Hepatocyte (in vitro differentiated cells): ENCODE results near the gene MICAL3. TPM values are rescaled to one million over a fixed set of nuclear protein-coding genes. Genes with fewer than 3 reads are reported as not detected.

Source experiments
- DNase-seq: peaks from one replicate; pipeline ENCODE4 v3.0.0-alpha.2; 2016; ENCODE audit warnings: low spot score
- H2AFZ ChIP-seq: fragments of 200-600 bp; sonication (generic); 2 replicates; pipeline ENCODE4 v1.6.0; 2016; ENCODE audit warnings: antibody characterized with exemption, mild to moderate bottlenecking
- H3K27ac ChIP-seq: fragments of 200-600 bp; sonication (generic); 2 replicates; pipeline ENCODE4 v1.5.1; 2016; ENCODE audit warnings: mild to moderate bottlenecking
- H3K27me3 ChIP-seq: fragments of 200-600 bp; sonication (generic); 2 replicates; pipeline ENCODE4 v1.6.1; 2016
- H3K36me3 ChIP-seq: fragments of 200-600 bp; sonication (generic); replicated peaks from 2 replicates; pipeline ENCODE4 v1.5.1; 2016; ENCODE audit warnings: low read depth; ENCODE audit not compliant: insufficient read depth
- H3K4me1 ChIP-seq: fragments of 200-600 bp; sonication (generic); 2 replicates; pipeline ENCODE4 v1.5.1; 2016; ENCODE audit warnings: mild to moderate bottlenecking, moderate library complexity; ENCODE audit not compliant: insufficient read depth
- H3K4me2 ChIP-seq: fragments of 200-600 bp; sonication (generic); 2 replicates; pipeline ENCODE4 v1.6.0; 2016
- H3K4me3 ChIP-seq: fragments of 200-600 bp; sonication (generic); 2 replicates; pipeline ENCODE4 v1.5.1; 2016; ENCODE audit warnings: mild to moderate bottlenecking
- H3K79me2 ChIP-seq: fragments of 200-600 bp; sonication (generic); 2 replicates; pipeline ENCODE4 v1.6.0; 2017; ENCODE audit warnings: mild to moderate bottlenecking
- H3K9me2 ChIP-seq: fragments of 200-600 bp; sonication (generic); replicated peaks from 2 replicates; pipeline ENCODE4 v1.6.0; 2017; ENCODE audit warnings: mild to moderate bottlenecking; ENCODE audit not compliant: insufficient read depth
- H3K9me3 ChIP-seq: fragments of 200-600 bp; sonication (generic); 2 replicates; pipeline ENCODE4 v1.5.1; 2016; ENCODE audit warnings: low read depth, mild to moderate bottlenecking
- H4K20me1 ChIP-seq: fragments of 200-600 bp; sonication (generic); 2 replicates; pipeline ENCODE4 v1.6.0; 2016; ENCODE audit warnings: mild to moderate bottlenecking; ENCODE audit not compliant: insufficient read depth, poor library complexity, severe bottlenecking
- CTCF ChIP-seq: fragments of 200-600 bp; sonication (generic); IDR thresholded peaks from 2 replicates; pipeline ENCODE4 v1.5.1; 2016; ENCODE audit warnings: antibody characterized with exemption, mild to moderate bottlenecking; ENCODE audit not compliant: poor library complexity
- EZH2 ChIP-seq: fragments of 200-600 bp; sonication (generic); IDR thresholded peaks from 2 replicates; pipeline ENCODE4 v1.6.1; 2016; ENCODE audit warnings: antibody characterized with exemption, mild to moderate bottlenecking, borderline replicate concordance
- EZH2phosphoT487 ChIP-seq: fragments of 200-600 bp; sonication (generic); IDR thresholded peaks from one replicate; pipeline ENCODE4 v1.6.1; 2018; ENCODE audit warnings: antibody characterized with exemption, mild to moderate bottlenecking, low read depth, moderate library complexity; ENCODE audit not compliant: unreplicated experiment, severe bottlenecking
- WGBS: methylation state at CpG from one replicate; pipeline ENCODE4 v1.1.6; 2016; ENCODE audit warnings: low lambda C conversion rate; ENCODE audit errors: missing lambda C conversion rate; 5-methylcytosine and 5-hydroxymethylcytosine counted together
- polyA plus RNA-seq: library from polyadenylated mRNA; unstranded; fragments of >200 nt; fragmentation: Nextera tagmentation; extraction: Ambion mirVana; gene quantifications from 2 replicates; pipeline ENCODE4 v1.2.1, GENCODE V29; 2016
- total RNA-seq: library from RNA; depleted of rRNA; stranded (reverse); fragments of >200 nt; gene quantifications from 2 replicates; pipeline ENCODE4 v1.2.3, GENCODE V29; 2014

Gene MICAL3
- total and polyA plus RNA-seq, 2 experiments from 2014 or later: 4.6 to 22.7 TPM

- Histone ChIP-seq H3K4me1 (no peaks in the 10 kb centered on the region), H2AFZ (no peak overlapping the region), H3K27me3 (no peaks in the 10 kb centered on the region), H3K36me3 (no peaks in the 10 kb centered on the region), H3K4me3 (no peak overlapping the region), H4K20me1 (no peaks in the 10 kb centered on the region), H3K9me2 (no peaks in the 10 kb centered on the region), H3K79me2 (no peaks in the 10 kb centered on the region), H3K9me3 (no peaks in the 10 kb centered on the region), H3K27ac (no peak overlapping the region), H3K4me2 (no peak overlapping the region)
- TF ChIP-seq EZH2phosphoT487 (no peak), CTCF (no peak), EZH2 (no peak)
- no peak for DNase-seq
- 94% methylated on average over 20 of the region's 20 CpGs for WGBS
These were observed 209.5 kb downstream of the MICAL3 start for GRCh38 chr22:17814830-17815229.

- Histone ChIP-seq H3K9me2 (no peaks in the 10 kb centered on the region), H3K4me3 (no peak overlapping the region), H4K20me1 (no peaks in the 10 kb centered on the region), H3K4me2 (no peak overlapping the region), H3K4me1 (no peaks in the 10 kb centered on the region), H3K27me3 (no peaks in the 10 kb centered on the region), H3K9me3 (no peaks in the 10 kb centered on the region), H2AFZ (no peak overlapping the region), H3K36me3 (no peaks in the 10 kb centered on the region), H3K27ac (no peak overlapping the region), H3K79me2 (no peaks in the 10 kb centered on the region)
- 92% methylated on average over 6 of the region's 6 CpGs for WGBS
- no peak for TF ChIP-seq EZH2
- no peak for DNase-seq
These were observed 210.3 kb downstream of the MICAL3 start for GRCh38 chr22:17814084-17814483.

- no peaks in the 10 kb centered on the region for H3K4me1 ChIP-seq
- no peak overlapping the region for H2AFZ ChIP-seq
- H3K9me2 ChIP-seq: no peaks in the 10 kb centered on the region
- WGBS: 81% methylated on average over 4 of the region's 4 CpGs
- H3K4me3 ChIP-seq: no peak overlapping the region
- no peak for TF ChIP-seq CTCF
- no peak for TF ChIP-seq EZH2
- TF ChIP-seq EZH2phosphoT487: no peak
- no peaks in the 10 kb centered on the region for H3K36me3 ChIP-seq
- H3K4me2 ChIP-seq: no peak overlapping the region
- no peaks in the 10 kb centered on the region for H3K9me3 ChIP-seq
- peak overlapping the region; percentile 13 for H3K27ac ChIP-seq
- no peaks in the 10 kb centered on the region for H3K79me2 ChIP-seq
- DNase-seq: no peak
- no peaks in the 10 kb centered on the region for H3K27me3 ChIP-seq
- H4K20me1 ChIP-seq: no peaks in the 10 kb centered on the region
These were observed 213.2 kb downstream of the MICAL3 start for GRCh38 chr22:17811119-17811518.

- Histone ChIP-seq H4K20me1 (no peaks in the 10 kb centered on the region), H2AFZ (no peak overlapping the region), H3K4me1 (no peaks in the 10 kb centered on the region), H3K9me3 (no peaks in the 10 kb centered on the region), H3K4me3 (no peak overlapping the region), H3K79me2 (no peaks in the 10 kb centered on the region), H3K27me3 (no peaks in the 10 kb centered on the region), H3K36me3 (no peaks in the 10 kb centered on the region), H3K9me2 (no peaks in the 10 kb centered on the region), H3K27ac (no peak overlapping the region), H3K4me2 (no peak overlapping the region)
- WGBS: 94% methylated on average over 11 of the region's 12 CpGs
- TF ChIP-seq CTCF (no peak), EZH2phosphoT487 (no peak)
- no peak for DNase-seq
These were observed 213.7 kb downstream of the MICAL3 start for GRCh38 chr22:17810570-17811116.
